ENCODE results near the gene NEUROG1. TPM values are rescaled to one million over a fixed set of nuclear protein-coding genes. Genes with fewer than 3 reads are reported as not detected.

Gene NEUROG1, protein sequence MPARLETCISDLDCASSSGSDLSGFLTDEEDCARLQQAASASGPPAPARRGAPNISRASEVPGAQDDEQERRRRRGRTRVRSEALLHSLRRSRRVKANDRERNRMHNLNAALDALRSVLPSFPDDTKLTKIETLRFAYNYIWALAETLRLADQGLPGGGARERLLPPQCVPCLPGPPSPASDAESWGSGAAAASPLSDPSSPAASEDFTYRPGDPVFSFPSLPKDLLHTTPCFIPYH
- total RNA-seq (2014; rRNA removed; shearing (Covaris generic)) = not detected in 2 replicates

DNA sequence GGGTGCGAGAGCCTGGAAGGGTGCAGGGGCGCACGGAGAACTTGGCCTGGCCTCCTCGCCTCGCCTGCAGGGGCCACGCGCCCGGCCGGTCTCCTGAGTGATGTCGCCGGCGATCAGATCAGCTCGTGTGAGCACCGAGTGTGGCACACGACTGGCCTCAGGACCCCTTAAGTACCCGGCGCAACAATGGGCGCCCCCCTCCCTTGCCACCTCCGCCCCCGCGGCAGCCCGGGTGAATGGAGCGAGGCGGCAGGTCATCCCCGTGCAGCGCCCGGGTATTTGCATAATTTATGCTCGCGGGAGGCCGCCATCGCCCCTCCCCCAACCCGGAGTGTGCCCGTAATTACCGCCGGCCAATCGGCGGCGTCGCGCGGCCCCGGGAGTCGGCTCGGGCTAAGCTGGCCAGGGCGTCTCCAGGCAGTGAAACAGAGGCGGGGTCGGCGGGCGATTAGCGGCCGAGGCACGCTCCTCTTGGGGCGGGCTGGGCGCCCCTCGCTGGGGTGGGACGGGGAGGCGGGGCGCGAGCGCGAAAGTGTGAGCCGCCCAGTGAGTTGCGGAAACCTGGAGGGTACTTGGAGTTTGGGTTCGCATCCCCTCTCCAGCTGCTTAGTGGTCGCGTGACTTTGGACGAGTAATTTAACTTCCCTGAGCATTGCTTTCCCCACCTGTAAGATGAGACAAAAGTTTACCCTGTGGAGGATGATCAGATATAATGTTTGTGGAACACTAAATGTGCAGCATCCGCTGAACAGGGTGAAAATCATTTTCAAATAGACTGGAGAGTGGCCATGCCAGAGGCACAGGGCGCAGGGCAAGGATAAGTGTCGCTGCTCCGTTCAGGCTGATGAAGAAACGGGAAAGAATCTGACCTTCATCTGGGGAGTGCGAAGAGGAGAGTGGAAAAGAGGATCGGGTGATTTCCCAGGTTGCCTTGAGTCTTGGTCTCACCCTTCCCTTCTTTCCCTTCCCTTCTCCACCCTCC, at the start of gene NEUROG1:
TSS of gene NEUROG1 (minus strand) at position 145 of the 982 bp plus-strand sequence. CDS start 274 bp downstream, outside the sequence.

DNA sequence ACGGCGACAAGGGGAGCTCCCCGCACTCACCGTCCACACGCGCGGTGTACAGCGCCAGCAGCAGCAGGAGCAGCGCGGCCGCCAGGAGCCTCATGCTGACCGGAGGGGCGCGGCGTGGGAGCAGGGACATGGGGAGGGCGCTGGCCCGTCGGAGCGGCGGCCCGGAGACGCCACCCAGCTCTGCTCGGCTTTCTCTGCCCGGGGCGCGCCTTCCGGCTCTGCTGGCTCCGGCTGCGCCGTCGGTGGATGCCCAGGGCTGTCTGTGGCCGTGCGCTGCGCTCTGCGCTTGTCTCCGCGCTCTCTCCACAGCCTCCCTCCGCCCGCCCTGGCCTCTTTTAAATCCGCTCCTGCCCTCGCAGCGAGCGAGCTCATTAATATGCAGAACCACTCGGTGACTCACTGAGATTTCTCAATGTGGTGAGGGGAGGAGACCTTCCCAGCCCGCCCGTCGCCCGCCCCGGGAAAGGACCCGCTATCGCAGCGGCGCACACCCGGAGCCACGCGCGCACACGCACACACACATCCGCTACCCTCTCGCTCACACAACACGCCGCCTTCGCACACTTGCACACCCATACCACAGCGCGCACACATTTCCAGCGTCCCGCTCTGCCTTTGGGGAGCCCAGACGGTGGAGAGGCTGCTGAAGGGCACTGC, 43.0 kb upstream of the NEUROG1 start, which contains the start of gene CXCL14:
TSS of gene CXCL14 (minus strand) at position 307 of the 657 bp plus-strand sequence. CDS start at position 94, 213 bp downstream.

Other genes starting within 250 kb of the NEUROG1 start
- gene MACROH2A1, start 136.7 kb downstream of the NEUROG1 start, total RNA-seq (2014; rRNA removed; shearing (Covaris generic)) = 341 and 400 TPM in 2 replicates
- gene DCANP1, start 88.6 kb downstream of the NEUROG1 start, total RNA-seq (2014; rRNA removed; shearing (Covaris generic)) = not detected in 2 replicates
- gene TIFAB, start 83.6 kb downstream of the NEUROG1 start, total RNA-seq (2014; rRNA removed; shearing (Covaris generic)) = not detected in 2 replicates
- 0.11 TPM in 1 of 2 replicates, not detected in the other for gene CXCL14, start 43.0 kb upstream of the NEUROG1 start, total RNA-seq (2014; rRNA removed; shearing (Covaris generic))